GOT3 (cell line): ENCODE measurements around the gene CDK19.
A peak's percentile ranks its signal among the peaks of the same experiment; 100 is the strongest.
"Not testable (repeated sequence)": the region's sequence is repeated elsewhere in the genome, so short reads cannot be mapped to it uniquely, and the experiment has no call there.

Experiments used
- DNase-seq: peaks from one replicate; lab custom pipeline; 2025; ENCODE audit warnings: mixed read lengths; lab: John Stamatoyannopoulos, UW

Gene CDK19

DNA sequence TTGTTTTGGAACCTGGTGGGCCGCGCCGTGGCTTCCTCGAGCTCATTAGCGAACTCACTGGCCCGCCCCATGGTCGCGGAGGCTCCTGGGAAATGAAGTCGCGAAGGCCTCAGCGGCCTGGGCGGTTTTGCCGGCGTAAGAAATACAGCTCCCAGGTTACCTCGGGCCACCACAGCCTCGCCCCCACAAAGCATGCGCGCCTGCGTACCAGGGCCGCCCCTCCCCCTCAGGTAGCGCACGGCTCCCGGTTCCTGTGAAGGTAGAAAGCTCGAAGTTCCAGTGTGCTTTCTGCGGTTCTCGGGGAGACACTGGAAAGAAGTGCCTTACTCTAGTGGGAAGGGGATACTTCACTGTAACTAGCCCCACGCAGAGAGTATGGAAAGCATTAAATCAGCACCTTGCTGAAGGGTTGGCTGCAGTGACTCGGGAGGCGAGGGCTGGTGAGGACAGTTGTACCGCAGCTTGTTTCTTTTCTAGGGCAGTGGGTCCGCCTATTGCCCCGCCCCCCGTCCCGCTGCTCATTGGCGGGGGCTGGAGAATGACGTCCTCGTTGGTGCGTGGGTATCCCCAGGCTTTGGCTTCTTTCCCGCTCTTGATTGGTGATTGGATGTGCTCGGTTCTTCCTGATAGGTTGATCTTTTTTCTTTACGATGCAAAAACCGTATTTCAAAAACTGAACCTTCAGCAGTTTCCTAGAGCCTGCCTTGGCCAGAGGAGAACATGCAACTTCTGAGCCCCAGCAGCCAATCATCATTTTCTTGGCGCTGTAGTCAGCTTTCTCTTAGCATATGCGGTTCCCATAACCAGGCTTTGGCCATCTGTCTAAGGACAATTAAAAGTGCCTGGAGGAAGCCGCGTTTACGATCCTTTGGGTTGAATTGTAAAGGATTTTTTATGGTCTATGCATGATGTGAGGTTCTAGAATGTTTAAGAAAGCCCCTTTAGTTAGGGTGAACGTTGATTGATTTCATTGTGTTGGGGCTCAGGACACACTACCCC is at the start of gene CDK19:
Gene CDK19, minus strand, starts transcription at position 59 of the 999 bp plus-strand sequence. CDS start 333 bp downstream, outside the sequence.
- peak; percentile 90 for DNase-seq

- DNase-seq: no peak
These were observed 49.6 kb upstream of the CDK19 start for GRCh38 chr6:110864824-110865223.

GRCh38 chr6:110859335-110859792 is 44.1 kb upstream of the CDK19 start:
- no peak for DNase-seq

GRCh38 chr6:110858562-110859214 is 43.4 kb upstream of the CDK19 start:
- no peak for DNase-seq

- no peak for DNase-seq
These were observed 42.7 kb upstream of the CDK19 start for GRCh38 chr6:110858016-110858415.

DNA sequence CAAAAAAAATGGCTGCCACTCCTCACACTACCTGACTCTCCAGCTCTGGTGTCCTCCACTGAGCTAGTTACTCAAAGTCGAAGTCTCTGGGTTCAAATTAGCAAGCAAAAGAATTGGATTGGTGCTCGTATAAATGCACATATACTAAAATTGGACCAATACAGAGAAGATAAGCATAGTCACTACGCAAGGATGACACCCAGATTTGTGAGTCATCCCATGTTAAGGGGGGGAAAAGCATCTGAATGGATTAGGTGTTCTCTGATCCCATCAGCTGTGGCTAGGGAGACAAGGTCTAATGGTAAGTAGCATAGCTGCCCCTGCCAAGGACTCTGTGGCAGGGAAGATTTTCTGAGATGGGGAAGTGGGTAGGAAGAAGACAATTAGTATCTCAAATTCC is 41.0 kb upstream of the CDK19 start:
- no peak for DNase-seq

DNA sequence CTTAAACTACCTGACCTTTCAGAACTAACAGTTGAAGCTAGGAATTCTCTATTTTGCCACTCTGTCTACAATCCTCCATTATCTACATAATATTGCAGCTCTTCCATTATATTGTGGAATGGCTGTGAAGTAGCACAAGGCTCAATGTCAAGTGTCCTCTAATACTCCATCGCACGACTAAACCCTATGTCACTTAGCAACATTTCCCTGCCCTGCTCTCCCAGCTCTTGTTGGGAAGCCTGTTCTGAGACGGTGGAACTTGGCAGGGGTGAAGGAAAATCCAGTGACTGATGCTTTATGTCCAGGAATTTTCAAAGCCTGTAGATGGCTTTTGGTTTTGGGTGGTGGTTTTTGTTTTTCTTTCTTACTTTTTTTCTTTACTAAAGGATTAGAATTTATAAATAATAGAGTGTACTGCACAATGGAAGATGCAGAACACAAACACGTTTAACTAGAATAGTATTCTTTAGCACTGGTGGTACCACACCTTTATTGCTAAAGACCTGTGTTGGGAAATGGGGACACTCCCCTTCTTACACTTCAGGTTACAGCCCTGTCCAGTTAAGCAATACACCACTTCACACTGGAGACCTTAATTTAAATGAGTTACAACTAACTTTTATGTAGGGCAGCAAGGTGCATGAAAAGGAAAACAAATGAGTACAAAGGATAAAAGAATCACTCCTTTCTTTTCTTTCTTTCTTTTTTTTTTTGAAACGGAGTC is 38.6 kb upstream of the CDK19 start:
- no peak for DNase-seq

- no peak for DNase-seq
These were observed 37.5 kb upstream of the CDK19 start for GRCh38 chr6:110852773-110853172.

DNA sequence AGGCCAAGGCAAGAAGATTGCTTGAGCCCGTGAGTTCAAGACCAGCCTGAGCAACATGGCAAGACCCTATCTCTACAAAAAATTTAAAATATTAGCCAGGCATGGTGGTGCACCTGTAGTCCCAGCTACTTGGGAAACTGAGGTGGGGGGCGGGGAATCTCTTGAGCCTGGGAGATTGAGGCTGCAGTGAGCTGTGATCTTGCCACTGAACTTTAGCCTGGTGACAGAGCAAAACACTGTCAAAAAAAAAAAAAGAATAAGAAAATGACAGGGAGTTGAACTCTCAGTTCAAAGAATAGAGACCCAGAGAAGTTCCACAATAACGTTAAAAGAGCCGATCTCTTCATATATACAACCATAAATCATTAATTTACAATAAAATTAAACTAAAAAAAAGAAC is 34.5 kb upstream of the CDK19 start:
- no peak for DNase-seq

DNA sequence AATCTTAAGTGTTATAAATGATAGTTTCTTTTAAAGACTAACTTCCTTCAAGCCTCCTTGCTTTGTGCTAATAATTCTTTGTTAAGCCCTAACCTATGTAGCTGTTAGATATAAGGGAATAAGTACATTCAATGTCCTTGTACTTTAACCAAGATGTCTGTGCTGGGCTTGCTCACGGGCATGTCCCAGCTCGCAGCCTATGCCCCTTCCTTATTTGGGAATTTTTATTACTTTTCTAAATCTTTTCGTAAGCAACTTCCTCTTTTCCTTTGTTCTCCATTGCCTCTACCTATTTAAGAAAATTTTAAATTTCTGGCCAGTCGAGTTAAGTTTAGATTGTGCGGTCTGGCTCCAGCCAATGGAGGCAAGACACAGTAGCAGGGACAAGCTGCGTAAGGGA is 26.0 kb upstream of the CDK19 start:
- DNase-seq: no peak

- not testable (repeated sequence) for DNase-seq
These were observed 20.5 kb upstream of the CDK19 start for GRCh38 chr6:110835751-110836150.

DNA sequence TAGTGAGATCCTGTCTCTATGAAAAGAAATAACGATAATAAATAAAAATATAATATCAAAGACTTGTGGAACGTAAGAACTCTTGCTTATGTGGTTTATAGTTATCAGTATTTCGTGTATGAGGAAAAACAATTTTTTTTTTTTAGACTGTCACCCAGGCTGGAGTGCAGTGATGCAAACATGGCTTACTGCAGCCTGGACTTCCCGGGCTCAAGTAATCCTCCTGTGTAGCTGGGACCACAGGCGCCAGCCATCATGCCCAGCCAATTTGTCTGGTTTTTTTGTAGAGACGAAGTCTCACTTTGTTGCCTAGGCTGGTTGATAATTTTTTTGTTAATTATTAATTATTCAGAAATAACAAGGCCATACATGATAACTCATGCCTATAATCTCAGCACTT is 18.6 kb upstream of the CDK19 start:
- no peak for DNase-seq

- no peak for DNase-seq
These were observed 16.1 kb upstream of the CDK19 start for GRCh38 chr6:110831405-110831804.

DNA sequence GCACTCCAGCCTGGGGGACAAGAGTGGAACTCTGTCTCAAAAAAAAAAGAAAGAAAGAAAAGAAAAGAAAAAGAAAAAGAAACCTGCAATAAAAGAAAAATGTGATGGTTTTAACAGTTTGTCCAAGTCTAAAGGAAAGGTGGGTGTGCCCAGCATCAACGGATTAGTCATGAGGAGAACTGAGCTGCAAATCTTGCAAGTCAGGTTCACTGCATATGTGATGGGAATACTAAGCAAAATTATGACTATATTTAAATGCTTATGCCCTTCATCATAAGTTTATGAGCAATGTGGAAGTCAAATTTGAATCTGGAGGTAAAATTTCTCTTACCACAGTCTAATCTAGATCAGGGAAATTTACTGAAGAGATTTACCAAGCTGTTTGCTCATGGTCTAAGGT is 13.1 kb upstream of the CDK19 start:
- no peak for DNase-seq

GRCh38 chr6:110826236-110827129 is 11.2 kb upstream of the CDK19 start:
- no peak for DNase-seq

- DNase-seq: no peak
These were observed 7.9 kb upstream of the CDK19 start for GRCh38 chr6:110823146-110823545.

DNA sequence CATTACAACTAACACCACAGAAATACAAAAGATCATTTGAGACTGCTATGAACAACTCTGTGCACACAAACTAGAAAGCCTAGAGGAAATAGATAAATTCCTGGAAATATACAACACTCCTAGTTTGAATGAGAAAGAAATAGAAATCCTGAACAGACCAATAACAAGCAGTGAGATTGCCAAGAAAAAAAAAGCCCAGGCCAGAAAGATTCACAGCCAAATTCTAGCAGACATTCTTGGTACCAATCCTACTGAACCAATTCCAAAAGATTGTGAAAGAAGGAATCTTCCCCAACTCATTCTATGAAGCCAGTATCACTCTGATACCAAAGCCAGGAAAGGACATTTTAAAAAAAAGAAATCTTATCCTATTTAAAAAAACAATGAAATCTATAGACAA is 7.0 kb upstream of the CDK19 start:
- DNase-seq: no peak

GRCh38 chr6:110816677-110817076 is 1.4 kb upstream of the CDK19 start:
- DNase-seq: no peak

DNA sequence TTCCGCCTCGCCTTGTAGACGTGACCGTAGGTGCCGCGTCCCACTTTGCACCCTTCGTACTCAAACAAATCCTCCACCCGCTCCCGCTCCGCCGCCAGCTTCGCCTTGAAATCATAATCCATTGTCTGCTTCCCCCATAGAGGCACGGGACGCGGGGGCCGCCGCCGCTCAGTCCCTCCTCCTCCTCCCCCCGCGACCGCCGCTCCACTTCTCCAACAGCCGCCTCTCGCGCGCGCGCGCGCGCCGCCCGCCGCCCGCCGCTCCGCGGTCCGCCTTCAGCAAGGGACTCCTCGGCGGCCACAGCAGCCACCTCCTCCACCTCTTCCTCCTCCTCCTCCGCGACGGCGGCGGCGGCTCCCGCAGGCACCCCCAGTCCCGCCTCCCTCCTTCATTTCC is 256 bp downstream of the CDK19 start:
- no peak for DNase-seq

- no peak for DNase-seq
These were observed 911 bp downstream of the CDK19 start for GRCh38 chr6:110814102-110815014.
